Vagina (tissue), 2 donors: ENCODE data around the gene ASTN2. TPM values are rescaled to one million over a fixed set of nuclear protein-coding genes. Genes with fewer than 3 reads are reported as not detected.

Experiments
- DNase-seq, 2 donors: peaks; one replicate each; pipeline ENCODE4 v3.0.0-alpha.2; 2017; ENCODE audit errors: extremely low spot score in 2 of 2
- H3K27ac ChIP-seq: fragments of 200-600 bp; sonication (generic); one replicate; pipeline ENCODE4 v1.5.1; 2019
- H3K27me3 ChIP-seq: fragments of 200-600 bp; sonication (generic); one replicate; pipeline ENCODE4 v1.5.1; 2019
- H3K36me3 ChIP-seq, 2 donors: fragments of 200-600 bp; sonication (generic); one replicate each; pipeline ENCODE4 v1.5.1; 2017 to 2019
- H3K4me1 ChIP-seq: fragments of 200-600 bp; sonication (generic); one replicate; pipeline ENCODE4 v1.5.1; 2019
- H3K4me3 ChIP-seq, 2 donors: fragments of 200-600 bp; sonication (generic); 1 replicate in 1 of 2; 2 replicates in 1 of 2; pipeline ENCODE4 v1.5.1; 2016 to 2019
- H3K9me3 ChIP-seq: fragments of 200-600 bp; sonication (generic); one replicate; pipeline ENCODE4 v1.5.1; 2019
- POLR2A ChIP-seq, 2 donors: fragments of 450-650 bp; IDR thresholded peaks; one replicate each; pipeline ENCODE4 v1.6.1; 2017; ENCODE audit warnings: antibody characterized with exemption in 2 of 2, mild to moderate bottlenecking in 2 of 2, moderate library complexity in 2 of 2
- POLR2AphosphoS5 ChIP-seq, 2 donors: sonication (generic); formaldehyde crosslinking; IDR thresholded peaks; one replicate each; pipeline ENCODE4 v1.9.0; 2017; ENCODE audit warnings: antibody characterized with exemption in 2 of 2, mild to moderate bottlenecking in 2 of 2, low read depth in 1 of 2; ENCODE audit not compliant: insufficient read depth in 1 of 2
- intact Hi-C: fragments of 100-400 bp; cut with DNase I; formaldehyde crosslinking; loops from one replicate; pipeline ENCODE4 v1.15.1; 2023
- total RNA-seq: library from RNA; depleted of rRNA; stranded (reverse); fragments of >200 nt; gene quantifications from one replicate; pipeline ENCODE4 v1.2.3, GENCODE V29; 2016
- TF ChIP-seq, protein P1 (sequence below), 3 experiments: fragments of 450-650 bp in 2 of 3; fragments of 200-600 bp in 1 of 3; sonication (generic) in 1 of 3; IDR thresholded peaks; one replicate each; pipeline ENCODE4 v1.5.1; 2017 to 2019; ENCODE audit warnings: antibody characterized with exemption in 3 of 3, mild to moderate bottlenecking in 2 of 3, moderate library complexity in 2 of 3

Gene ASTN2
- total RNA-seq, 1 donor from 2014 or later = 4.4 TPM

DNA sequence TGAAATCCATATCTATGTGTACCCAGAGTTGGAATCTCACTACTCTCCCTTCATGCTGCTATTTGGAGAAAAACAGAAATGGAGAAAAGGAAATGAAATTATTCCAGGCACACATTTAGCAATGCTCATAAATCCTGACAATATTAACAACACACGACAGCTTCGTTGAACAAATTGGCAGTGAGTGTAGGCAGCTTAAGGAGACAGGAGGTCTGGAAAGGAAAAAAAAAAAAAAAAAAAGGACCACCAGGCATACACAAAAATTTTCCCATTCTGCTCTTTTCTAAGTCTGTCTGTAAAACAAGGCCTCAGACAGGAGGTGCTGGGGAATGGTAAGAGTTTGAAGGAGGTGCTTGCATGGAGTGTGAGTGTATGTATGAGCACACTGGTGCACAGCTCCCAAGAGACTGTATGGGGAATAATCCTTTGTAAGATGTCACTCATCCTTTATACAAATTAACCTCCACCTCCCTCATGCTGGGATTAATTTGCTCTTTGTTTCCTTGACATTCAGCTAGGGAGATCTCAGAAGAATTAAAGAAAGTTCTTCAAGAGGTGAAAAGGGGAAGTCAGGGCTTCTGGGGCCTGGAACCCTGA is 78.9 kb downstream of the ASTN2 start:
- Histone ChIP-seq H3K4me3 (no peak overlapping the region), H3K9me3 (no peaks in the 10 kb centered on the region), H3K4me1 (no peaks in the 10 kb centered on the region), H3K36me3 (no peaks in the 10 kb centered on the region), H3K27me3 (no peaks in the 10 kb centered on the region), H3K27ac (no peak overlapping the region)
- no peak for TF ChIP-seq POLR2A (IDR thresholded peaks at IDR 0.05)
- TF ChIP-seq POLR2AphosphoS5 (IDR thresholded peaks at IDR 0.05; ENCODE audit: insufficient read depth in 1 of 2, low read depth in 1 of 2) = no peak
- TF ChIP-seq, protein P1, sequence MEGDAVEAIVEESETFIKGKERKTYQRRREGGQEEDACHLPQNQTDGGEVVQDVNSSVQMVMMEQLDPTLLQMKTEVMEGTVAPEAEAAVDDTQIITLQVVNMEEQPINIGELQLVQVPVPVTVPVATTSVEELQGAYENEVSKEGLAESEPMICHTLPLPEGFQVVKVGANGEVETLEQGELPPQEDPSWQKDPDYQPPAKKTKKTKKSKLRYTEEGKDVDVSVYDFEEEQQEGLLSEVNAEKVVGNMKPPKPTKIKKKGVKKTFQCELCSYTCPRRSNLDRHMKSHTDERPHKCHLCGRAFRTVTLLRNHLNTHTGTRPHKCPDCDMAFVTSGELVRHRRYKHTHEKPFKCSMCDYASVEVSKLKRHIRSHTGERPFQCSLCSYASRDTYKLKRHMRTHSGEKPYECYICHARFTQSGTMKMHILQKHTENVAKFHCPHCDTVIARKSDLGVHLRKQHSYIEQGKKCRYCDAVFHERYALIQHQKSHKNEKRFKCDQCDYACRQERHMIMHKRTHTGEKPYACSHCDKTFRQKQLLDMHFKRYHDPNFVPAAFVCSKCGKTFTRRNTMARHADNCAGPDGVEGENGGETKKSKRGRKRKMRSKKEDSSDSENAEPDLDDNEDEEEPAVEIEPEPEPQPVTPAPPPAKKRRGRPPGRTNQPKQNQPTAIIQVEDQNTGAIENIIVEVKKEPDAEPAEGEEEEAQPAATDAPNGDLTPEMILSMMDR (IDR thresholded peaks at IDR 0.05) = no peak
- no peak for DNase-seq
- intact Hi-C loops = no loop called here

DNA sequence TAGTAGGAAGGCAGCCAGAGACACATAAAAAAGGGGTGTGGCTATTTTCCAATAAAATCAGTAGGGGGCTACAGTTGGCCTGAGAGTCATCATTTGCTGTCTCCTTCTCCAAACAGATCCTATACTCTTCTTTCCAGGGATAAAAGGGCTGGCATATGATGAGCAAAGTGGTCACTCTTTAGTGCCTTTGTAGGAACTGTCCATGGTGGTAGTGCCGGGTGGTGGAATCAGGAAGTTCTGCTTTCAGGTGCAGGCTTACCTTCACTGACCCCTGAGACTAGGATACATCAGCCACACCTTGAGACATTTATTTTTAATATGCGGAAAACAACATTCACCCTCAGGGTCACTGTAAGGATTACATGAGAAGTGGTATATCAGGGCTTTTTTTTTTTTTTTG is 80.8 kb downstream of the ASTN2 start:
- Histone ChIP-seq H3K27me3 (no peaks in the 10 kb centered on the region), H3K36me3 (no peaks in the 10 kb centered on the region), H3K4me3 (no peak overlapping the region), H3K4me1 (no peaks in the 10 kb centered on the region), H3K9me3 (no peaks in the 10 kb centered on the region), H3K27ac (no peak overlapping the region)
- DNase-seq = no peak
- TF ChIP-seq POLR2AphosphoS5 (IDR thresholded peaks at IDR 0.05; ENCODE audit: insufficient read depth in 1 of 2, low read depth in 1 of 2) (no peak), POLR2A (IDR thresholded peaks at IDR 0.05) (no peak)
- TF ChIP-seq, protein P1 (IDR thresholded peaks at IDR 0.05) = no peak
- intact Hi-C loops = no loop called here

DNA sequence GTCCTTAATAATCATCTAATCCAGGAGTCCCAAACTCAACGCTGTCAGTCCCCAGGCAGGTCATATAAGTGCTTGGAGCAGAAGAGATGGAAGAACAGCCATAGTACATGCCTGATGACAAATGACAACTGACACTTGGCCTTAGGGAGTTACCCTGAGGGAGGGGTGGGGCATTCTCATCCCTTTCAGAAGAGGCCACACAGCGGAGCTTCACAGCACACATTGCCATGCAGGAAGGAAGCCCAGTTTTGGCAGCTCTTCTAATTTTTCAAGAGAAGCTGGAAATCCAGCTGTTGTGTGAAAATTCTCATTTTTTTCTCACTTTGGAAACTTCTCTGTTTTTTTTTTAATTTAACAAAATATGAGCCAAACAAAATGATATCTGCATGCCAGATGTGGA is 89.0 kb downstream of the ASTN2 start:
- Histone ChIP-seq H3K4me1 (no peaks in the 10 kb centered on the region), H3K9me3 (no peaks in the 10 kb centered on the region), H3K27me3 (no peaks in the 10 kb centered on the region), H3K4me3 (no peak overlapping the region), H3K27ac (no peak overlapping the region), H3K36me3 (no peaks in the 10 kb centered on the region)
- TF ChIP-seq, protein P1 (IDR thresholded peaks at IDR 0.05) = no peak
- TF ChIP-seq POLR2A (IDR thresholded peaks at IDR 0.05) (no peak), POLR2AphosphoS5 (IDR thresholded peaks at IDR 0.05; ENCODE audit: insufficient read depth in 1 of 2, low read depth in 1 of 2) (no peak)
- intact Hi-C loops = no loop called here
- no peak for DNase-seq

DNA sequence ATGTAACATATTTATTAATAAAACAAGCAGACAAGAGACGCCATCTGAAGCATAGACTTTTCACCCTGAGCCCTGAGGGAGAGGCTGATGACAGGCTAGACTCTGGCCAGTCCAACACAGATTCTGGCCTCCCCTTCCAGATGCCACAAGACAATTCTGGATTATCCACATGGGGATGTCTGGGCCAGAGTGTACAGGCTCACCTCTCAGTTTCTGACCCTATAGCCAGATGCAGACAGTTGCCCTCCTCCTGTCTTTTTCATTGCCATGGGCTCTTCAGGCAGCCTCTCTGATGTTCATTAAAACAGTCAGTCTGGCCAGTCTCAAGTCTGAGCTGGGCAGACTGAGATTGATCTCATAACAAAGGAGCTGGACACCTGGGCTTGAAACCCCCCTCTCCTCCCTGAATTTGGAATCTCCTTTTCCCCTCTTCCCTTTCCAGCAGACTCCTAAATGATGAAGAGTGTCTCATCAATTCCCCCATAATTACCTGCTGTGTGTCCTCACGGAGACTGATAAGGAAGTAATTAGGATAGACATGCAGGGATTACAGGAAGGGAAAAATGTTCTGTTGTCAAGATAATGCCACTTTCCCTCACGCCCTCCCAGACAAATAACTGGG is 89.6 kb downstream of the ASTN2 start:
- H3K27me3 ChIP-seq = no peaks in the 10 kb centered on the region
- H3K36me3 ChIP-seq = no peaks in the 10 kb centered on the region
- TF ChIP-seq POLR2A (IDR thresholded peaks at IDR 0.05) (no peak), POLR2AphosphoS5 (IDR thresholded peaks at IDR 0.05; ENCODE audit: insufficient read depth in 1 of 2, low read depth in 1 of 2) (no peak)
- TF ChIP-seq, protein P1 (IDR thresholded peaks at IDR 0.05) = no peak
- H3K9me3 ChIP-seq = no peaks in the 10 kb centered on the region
- intact Hi-C loops = no loop called here
- DNase-seq = no peak
- H3K4me1 ChIP-seq = no peaks in the 10 kb centered on the region
- H3K4me3 ChIP-seq = no peak overlapping the region
- no peak overlapping the region for H3K27ac ChIP-seq

DNA sequence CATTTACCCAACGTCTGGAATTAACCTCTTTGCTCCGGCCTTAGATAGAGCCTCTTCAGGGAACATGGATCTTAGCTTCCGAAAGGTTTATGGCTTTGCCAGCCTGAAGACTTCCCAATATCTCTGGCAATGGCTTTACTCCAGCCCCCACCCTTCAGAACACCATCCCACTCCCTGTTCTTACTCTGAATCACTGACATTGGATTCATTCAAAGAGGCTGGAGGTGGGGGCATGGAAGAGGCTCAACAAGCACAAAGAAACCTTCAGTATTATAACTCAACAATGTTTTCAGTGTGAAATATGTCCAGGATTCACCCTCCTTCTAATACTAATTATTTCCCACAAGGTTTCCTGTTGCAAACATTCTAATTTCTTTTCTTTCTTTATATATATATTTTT is 91.5 kb downstream of the ASTN2 start:
- Histone ChIP-seq H3K4me1 (no peaks in the 10 kb centered on the region), H3K27me3 (no peaks in the 10 kb centered on the region), H3K36me3 (no peaks in the 10 kb centered on the region), H3K4me3 (no peak overlapping the region), H3K27ac (no peak overlapping the region), H3K9me3 (no peaks in the 10 kb centered on the region)
- intact Hi-C loops = no loop called here
- no peak for TF ChIP-seq POLR2AphosphoS5 (IDR thresholded peaks at IDR 0.05; ENCODE audit: insufficient read depth in 1 of 2, low read depth in 1 of 2)
- TF ChIP-seq, protein P1 (IDR thresholded peaks at IDR 0.05) = no peak
- TF ChIP-seq POLR2A (IDR thresholded peaks at IDR 0.05) = no peak
- no peak for DNase-seq
